ENCODE data around the gene BCO1. TPM values are rescaled to one million over a fixed set of nuclear protein-coding genes. Genes with fewer than 3 reads are reported as not detected.
"Not testable (repeated sequence)": the region's sequence is repeated elsewhere in the genome, so short reads cannot be mapped to it uniquely, and the experiment has no call there.

Gene BCO1
- total RNA-seq, 2 experiments from 2014 or later = not detected

GRCh38 chr16:81216114-81216513, 22.4 kb upstream of the BCO1 start:
- Mint-ChIP-seq H3K27me3 (ENCODE audit: low read depth) (peaks cover 7% of the 10 kb centered on the region), H3K4me3 (no peak overlapping the region), H3K9me3 (ENCODE audit: insufficient read depth) (no peaks in the 10 kb centered on the region), H3K4me1 (ENCODE audit: low read depth) (no peaks in the 10 kb centered on the region), H3K36me3 (ENCODE audit: low read depth) (no peaks in the 10 kb centered on the region), H3K27ac (no peak overlapping the region)
- DNase-seq = no peak
- ChIA-PET POLR2A (no interaction called here), CTCF (interaction anchor here (1.5 kb wide), 1 partner anchor 11 kb away, joined by 5 read pairs; no protein-coding TSS in a partner anchor)
- no peak for ATAC-seq

- Mint-ChIP-seq H3K27me3 (ENCODE audit: low read depth) (peaks cover 3% of the 10 kb centered on the region), H3K36me3 (ENCODE audit: low read depth) (no peaks in the 10 kb centered on the region), H3K27ac (no peak overlapping the region), H3K4me1 (ENCODE audit: low read depth) (no peaks in the 10 kb centered on the region), H3K9me3 (ENCODE audit: insufficient read depth) (no peaks in the 10 kb centered on the region), H3K4me3 (no peak overlapping the region)
- DNase-seq (no peak), ATAC-seq (no peak)
- ChIA-PET POLR2A (no interaction called here), CTCF (interaction anchor here (1.5 kb wide), 1 partner anchor 12 kb away, joined by 5 read pairs; no protein-coding TSS in a partner anchor)
Observed at GRCh38 chr16:81216706-81217105, 21.8 kb upstream of the BCO1 start.

GRCh38 chr16:81219151-81219550, 19.3 kb upstream of the BCO1 start:
- Mint-ChIP-seq H3K36me3 (ENCODE audit: low read depth) (no peaks in the 10 kb centered on the region), H3K4me3 (no peak overlapping the region), H3K27ac (no peak overlapping the region), H3K4me1 (ENCODE audit: low read depth) (no peaks in the 10 kb centered on the region), H3K27me3 (ENCODE audit: low read depth) (peaks cover 3% of the 10 kb centered on the region), H3K9me3 (ENCODE audit: insufficient read depth) (no peaks in the 10 kb centered on the region)
- DNase-seq (no peak), ATAC-seq (no peak)
- CTCF ChIA-PET = no interaction called here
- POLR2A ChIA-PET = no interaction called here

GRCh38 chr16:81220349-81220748, 18.1 kb upstream of the BCO1 start:
- Mint-ChIP-seq H3K9me3 (ENCODE audit: insufficient read depth) (no peaks in the 10 kb centered on the region), H3K4me1 (ENCODE audit: low read depth) (no peaks in the 10 kb centered on the region), H3K27me3 (ENCODE audit: low read depth) (peaks cover 3% of the 10 kb centered on the region), H3K4me3 (no peak overlapping the region), H3K27ac (no peak overlapping the region), H3K36me3 (ENCODE audit: low read depth) (no peaks in the 10 kb centered on the region)
- DNase-seq = no peak
- no peak for ATAC-seq
- POLR2A ChIA-PET = no interaction called here
- CTCF ChIA-PET = interaction anchor here (1.1 kb wide), 1 partner anchor 15 kb away, joined by 4 read pairs; no protein-coding TSS in a partner anchor

GRCh38 chr16:81221731-81222130, 16.8 kb upstream of the BCO1 start:
- CTCF ChIA-PET = interaction anchor here (1.1 kb wide), 1 partner anchor 17 kb away, joined by 6 read pairs; no protein-coding TSS in a partner anchor
- H3K4me1 Mint-ChIP-seq (ENCODE audit: low read depth) = no peaks in the 10 kb centered on the region
- no peak overlapping the region for H3K27ac Mint-ChIP-seq
- no peaks in the 10 kb centered on the region for H3K36me3 Mint-ChIP-seq (ENCODE audit: low read depth)
- ATAC-seq (no peak), DNase-seq (no peak)
- no peaks in the 10 kb centered on the region for H3K9me3 Mint-ChIP-seq (ENCODE audit: insufficient read depth)
- H3K4me3 Mint-ChIP-seq = no peak overlapping the region
- POLR2A ChIA-PET = no interaction called here
- peaks cover 3% of the 10 kb centered on the region for H3K27me3 Mint-ChIP-seq (ENCODE audit: low read depth)

GRCh38 chr16:81224824-81225223, 13.7 kb upstream of the BCO1 start:
- CTCF ChIA-PET = no interaction called here
- POLR2A ChIA-PET = no interaction called here

GRCh38 chr16:81225697-81226096, 12.8 kb upstream of the BCO1 start:
- H3K27me3 Mint-ChIP-seq (ENCODE audit: low read depth); H3K27ac Mint-ChIP-seq; DNase-seq; CTCF ChIA-PET; H3K4me1 Mint-ChIP-seq (ENCODE audit: low read depth); H3K4me3 Mint-ChIP-seq; POLR2A ChIA-PET; ATAC-seq; H3K36me3 Mint-ChIP-seq (ENCODE audit: low read depth); H3K9me3 Mint-ChIP-seq (ENCODE audit: insufficient read depth): not testable (repeated sequence)

More at GRCh38 chr16:81224824-81225223, 13.7 kb upstream of the BCO1 start:
- Mint-ChIP-seq H3K27me3 (ENCODE audit: low read depth) (peaks cover 6% of the 10 kb centered on the region), H3K36me3 (ENCODE audit: low read depth) (no peaks in the 10 kb centered on the region), H3K9me3 (ENCODE audit: insufficient read depth) (no peaks in the 10 kb centered on the region), H3K27ac (no peak overlapping the region), H3K4me1 (ENCODE audit: low read depth) (no peaks in the 10 kb centered on the region), H3K4me3 (no peak overlapping the region)
- DNase-seq = no peak
- no peak for ATAC-seq

GRCh38 chr16:81227785-81228184, 10.7 kb upstream of the BCO1 start:
- H3K27me3 Mint-ChIP-seq (ENCODE audit: low read depth) = peaks cover 6% of the 10 kb centered on the region
- no peak for ATAC-seq
- no peak overlapping the region for H3K4me3 Mint-ChIP-seq
- POLR2A ChIA-PET = no interaction called here
- no peak overlapping the region for H3K27ac Mint-ChIP-seq
- H3K36me3 Mint-ChIP-seq (ENCODE audit: low read depth) = no peaks in the 10 kb centered on the region
- H3K4me1 Mint-ChIP-seq (ENCODE audit: low read depth) = no peaks in the 10 kb centered on the region
- no peak for DNase-seq
- CTCF ChIA-PET = no interaction called here
- no peaks in the 10 kb centered on the region for H3K9me3 Mint-ChIP-seq (ENCODE audit: insufficient read depth)

- H3K36me3 Mint-ChIP-seq (ENCODE audit: low read depth) = no peaks in the 10 kb centered on the region
- no peaks in the 10 kb centered on the region for H3K9me3 Mint-ChIP-seq (ENCODE audit: insufficient read depth)
- ChIA-PET POLR2A (no interaction called here), CTCF (no interaction called here)
- H3K27ac Mint-ChIP-seq = no peak overlapping the region
- H3K4me1 Mint-ChIP-seq (ENCODE audit: low read depth) = no peaks in the 10 kb centered on the region
- H3K27me3 Mint-ChIP-seq (ENCODE audit: low read depth) = peaks cover 6% of the 10 kb centered on the region
- H3K4me3 Mint-ChIP-seq = no peak overlapping the region
- ATAC-seq (no peak), DNase-seq (no peak)
Observed at GRCh38 chr16:81229811-81230210, 8.7 kb upstream of the BCO1 start.

- H3K4me3 Mint-ChIP-seq = no peak overlapping the region
- POLR2A ChIA-PET = no interaction called here
- no peak overlapping the region for H3K27ac Mint-ChIP-seq
- no peak for DNase-seq
- peaks cover 6% of the 10 kb centered on the region for H3K27me3 Mint-ChIP-seq (ENCODE audit: low read depth)
- CTCF ChIA-PET = interaction anchor here (1.7 kb wide), 1 partner anchor 26 kb away, joined by 5 read pairs; no protein-coding TSS in a partner anchor
- H3K9me3 Mint-ChIP-seq (ENCODE audit: insufficient read depth) = no peaks in the 10 kb centered on the region
- no peaks in the 10 kb centered on the region for H3K4me1 Mint-ChIP-seq (ENCODE audit: low read depth)
- H3K36me3 Mint-ChIP-seq (ENCODE audit: low read depth) = no peaks in the 10 kb centered on the region
- ATAC-seq = no peak
Observed at GRCh38 chr16:81231014-81231413, 7.5 kb upstream of the BCO1 start.

GRCh38 chr16:81232740-81233367, 5.6 kb upstream of the BCO1 start:
- Mint-ChIP-seq H3K4me1 (ENCODE audit: low read depth) (no peaks in the 10 kb centered on the region), H3K4me3 (no peak overlapping the region), H3K27ac (no peak overlapping the region), H3K9me3 (ENCODE audit: insufficient read depth) (no peaks in the 10 kb centered on the region), H3K27me3 (ENCODE audit: low read depth) (peaks cover 6% of the 10 kb centered on the region), H3K36me3 (ENCODE audit: low read depth) (no peaks in the 10 kb centered on the region)
- ChIA-PET POLR2A (no interaction called here), CTCF (no interaction called here)
- ATAC-seq (no peak), DNase-seq (no peak)

- Mint-ChIP-seq H3K27me3 (ENCODE audit: low read depth) (peaks cover 6% of the 10 kb centered on the region), H3K4me1 (ENCODE audit: low read depth) (peaks cover 2% of the 10 kb centered on the region), H3K4me3 (no peak overlapping the region), H3K36me3 (ENCODE audit: low read depth) (no peaks in the 10 kb centered on the region), H3K9me3 (ENCODE audit: insufficient read depth) (no peaks in the 10 kb centered on the region), H3K27ac (no peak overlapping the region)
- ChIA-PET CTCF (no interaction called here), POLR2A (no interaction called here)
- ATAC-seq (no peak), DNase-seq (no peak)
Observed at GRCh38 chr16:81237282-81237681, 1.2 kb upstream of the BCO1 start.

- Mint-ChIP-seq H3K27ac (no peak overlapping the region), H3K4me1 (ENCODE audit: low read depth) (peaks cover 2% of the 10 kb centered on the region), H3K27me3 (ENCODE audit: low read depth) (peaks cover 6% of the 10 kb centered on the region), H3K36me3 (ENCODE audit: low read depth) (no peaks in the 10 kb centered on the region), H3K9me3 (ENCODE audit: insufficient read depth) (no peaks in the 10 kb centered on the region), H3K4me3 (no peak overlapping the region)
- DNase-seq (no peak), ATAC-seq (no peak)
- POLR2A ChIA-PET = no interaction called here
- CTCF ChIA-PET = interaction anchor here (0.9 kb wide), 1 partner anchor 24 kb away, joined by 3 read pairs; no protein-coding TSS in a partner anchor
Observed at GRCh38 chr16:81237942-81238295, 570 bp upstream of the BCO1 start.

Measured in activated CD8-positive, alpha-beta T cell treated with anti-CD3 and anti-CD28 coated beads, Interleukin-2, amount 10 ng/mL, durations not matched to agents 7 days and 5 days (primary cell).